Prostate gland (tissue), 2 donors: ENCODE measurements around the gene HYOU1.

ENCODE experiments used
- POLR2A ChIP-seq: fragments of 450-650 bp; IDR thresholded peaks from one replicate; pipeline ENCODE4 v1.6.1; 2016; ENCODE audit warnings: antibody characterized with exemption, mild to moderate bottlenecking
- POLR2AphosphoS5 ChIP-seq: sonication (generic); formaldehyde crosslinking; IDR thresholded peaks from one replicate; pipeline ENCODE4 v1.6.1; 2017; ENCODE audit warnings: antibody characterized with exemption
- TF ChIP-seq, protein P1 (sequence below), 4 experiments: fragments of 200-600 bp in 2 of 4; fragments of 450-650 bp in 2 of 4; sonication (generic) in 2 of 4; IDR thresholded peaks; 1 replicate in 3 of 4; 2 replicates in 1 of 4; pipeline ENCODE4 v1.5.1; 2016 to 2019; ENCODE audit warnings: antibody characterized with exemption in 4 of 4, mild to moderate bottlenecking in 2 of 4, moderate library complexity in 2 of 4

DNA sequence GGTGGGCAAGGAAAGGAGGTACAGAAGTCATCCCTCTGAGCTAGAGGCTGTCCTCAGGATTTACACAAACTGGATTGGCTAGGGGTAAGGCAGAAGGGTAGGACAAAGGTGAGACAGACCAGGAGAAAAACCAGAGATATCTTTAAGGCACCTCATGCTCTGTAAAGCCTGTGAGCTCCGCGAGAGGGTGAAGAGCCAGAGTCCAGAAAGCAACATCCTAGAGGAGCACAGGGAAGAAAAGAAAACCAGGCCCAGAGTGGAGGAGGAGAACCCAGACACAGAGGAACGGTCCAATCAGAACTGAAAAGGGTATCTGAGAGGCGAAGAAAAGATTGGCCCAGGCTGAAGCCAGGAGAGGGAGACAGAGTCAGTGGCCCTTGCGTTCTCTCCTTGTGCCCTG, 31.5 kb downstream of the HYOU1 start:
- TF ChIP-seq, protein P1, sequence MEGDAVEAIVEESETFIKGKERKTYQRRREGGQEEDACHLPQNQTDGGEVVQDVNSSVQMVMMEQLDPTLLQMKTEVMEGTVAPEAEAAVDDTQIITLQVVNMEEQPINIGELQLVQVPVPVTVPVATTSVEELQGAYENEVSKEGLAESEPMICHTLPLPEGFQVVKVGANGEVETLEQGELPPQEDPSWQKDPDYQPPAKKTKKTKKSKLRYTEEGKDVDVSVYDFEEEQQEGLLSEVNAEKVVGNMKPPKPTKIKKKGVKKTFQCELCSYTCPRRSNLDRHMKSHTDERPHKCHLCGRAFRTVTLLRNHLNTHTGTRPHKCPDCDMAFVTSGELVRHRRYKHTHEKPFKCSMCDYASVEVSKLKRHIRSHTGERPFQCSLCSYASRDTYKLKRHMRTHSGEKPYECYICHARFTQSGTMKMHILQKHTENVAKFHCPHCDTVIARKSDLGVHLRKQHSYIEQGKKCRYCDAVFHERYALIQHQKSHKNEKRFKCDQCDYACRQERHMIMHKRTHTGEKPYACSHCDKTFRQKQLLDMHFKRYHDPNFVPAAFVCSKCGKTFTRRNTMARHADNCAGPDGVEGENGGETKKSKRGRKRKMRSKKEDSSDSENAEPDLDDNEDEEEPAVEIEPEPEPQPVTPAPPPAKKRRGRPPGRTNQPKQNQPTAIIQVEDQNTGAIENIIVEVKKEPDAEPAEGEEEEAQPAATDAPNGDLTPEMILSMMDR (IDR thresholded peaks at IDR 0.05), result no peak
- TF ChIP-seq POLR2AphosphoS5, result no peak
- no peak for TF ChIP-seq POLR2A
